Islet of Langerhans (tissue), 1 donor: Measurements from ENCODE around the gene TYSND1.
"Not testable (repeated sequence)": the region's sequence is repeated elsewhere in the genome, so short reads cannot be mapped to it uniquely, and the experiment has no call there.

Source experiments
- FAIRE-seq: peaks from one replicate; lab custom pipeline; 2011; peaks lifted over from hg19 to GRCh38; lab: Jason Lieb, UNC

TYSND1 gene

GRCh38 chr10:70146489-70147258, at the start of gene TYSND1:
TSS of gene TYSND1 (minus strand) at chr10:70146700. CDS start at chr10:70146586, 114 bp downstream.
- peak; percentile 91 for FAIRE-seq

- no peak for FAIRE-seq
These were observed 46.9 kb upstream of the TYSND1 start for GRCh38 chr10:70193391-70193844.

- no peak for FAIRE-seq
These were observed 45.9 kb upstream of the TYSND1 start for GRCh38 chr10:70192326-70192968.

DNA sequence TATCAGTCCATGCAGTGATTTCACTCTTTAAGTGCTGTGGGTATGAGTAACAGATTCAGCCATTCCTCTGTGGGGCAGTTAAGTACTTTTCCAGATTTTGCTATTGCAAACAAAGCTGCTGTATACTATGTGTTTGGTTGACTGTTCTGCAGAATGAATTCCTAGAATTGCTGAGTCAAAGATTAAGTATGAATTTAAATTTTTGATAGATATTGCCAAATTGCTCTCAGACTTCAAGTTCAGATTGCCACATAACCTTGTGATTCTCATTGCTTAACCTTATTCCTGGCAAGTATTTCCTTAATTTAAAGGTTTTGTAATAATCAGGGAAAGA, 45.4 kb upstream of the TYSND1 start:
- FAIRE-seq: no peak

DNA sequence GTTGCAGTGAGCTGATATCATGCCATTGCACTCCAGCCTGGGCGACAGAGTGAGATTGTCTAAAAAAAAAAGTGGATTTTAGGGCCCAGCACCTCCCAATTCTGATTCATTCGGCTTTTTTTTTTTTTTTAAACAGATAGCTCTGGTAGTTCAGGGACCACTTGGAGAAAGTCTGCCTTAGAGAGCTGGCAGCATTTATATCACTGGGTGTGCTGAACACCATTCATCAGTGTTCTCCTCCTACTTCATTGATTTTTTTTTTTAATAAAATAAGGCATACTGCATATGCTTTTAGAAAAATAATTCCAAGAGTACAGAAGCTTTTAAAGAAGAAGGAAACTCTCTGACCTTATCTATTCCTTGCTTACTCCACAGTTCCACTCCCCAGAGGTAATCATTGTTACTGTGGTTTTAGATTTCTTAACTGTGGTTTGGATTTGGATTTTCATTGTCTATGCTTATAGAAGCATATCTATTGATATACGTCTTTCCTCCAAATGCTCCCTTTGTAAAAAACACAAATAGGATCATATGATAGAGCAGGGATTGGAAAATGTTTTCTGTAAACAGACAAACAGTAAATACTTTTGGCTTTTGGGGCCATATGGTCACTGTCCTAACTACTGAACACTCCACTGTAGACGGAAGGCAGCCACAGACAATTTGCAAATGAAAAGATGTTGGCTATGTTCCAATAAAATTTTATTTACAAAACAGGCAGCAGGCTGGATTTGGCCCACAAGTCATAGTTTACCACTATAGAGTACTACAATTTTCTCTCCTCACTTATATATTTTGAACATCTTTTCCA, 44.9 kb upstream of the TYSND1 start:
- no peak for FAIRE-seq

GRCh38 chr10:70190581-70190980, 44.1 kb upstream of the TYSND1 start:
- FAIRE-seq: no peak

DNA sequence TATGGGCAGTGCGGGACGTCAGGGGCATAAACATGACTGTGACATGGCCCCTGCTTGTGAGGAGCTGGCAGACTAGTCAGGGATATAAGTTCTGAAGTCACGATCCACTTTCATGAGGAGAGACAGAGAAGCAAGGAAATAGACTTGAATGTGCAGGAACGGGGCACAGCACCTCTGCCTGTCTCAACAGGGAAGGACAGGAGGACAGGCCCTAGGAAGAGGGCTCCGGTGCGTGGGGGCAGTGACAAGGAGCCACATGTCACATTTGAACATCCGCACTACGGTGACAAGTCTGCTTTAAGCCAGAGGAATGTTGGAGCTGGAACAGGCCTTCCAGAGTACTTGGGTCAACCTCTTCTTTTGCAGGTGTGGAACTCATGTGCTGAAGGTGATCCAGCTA, 43.6 kb upstream of the TYSND1 start:
- FAIRE-seq: no peak

- no peak for FAIRE-seq
These were observed 42.3 kb upstream of the TYSND1 start for GRCh38 chr10:70188768-70189167.

DNA sequence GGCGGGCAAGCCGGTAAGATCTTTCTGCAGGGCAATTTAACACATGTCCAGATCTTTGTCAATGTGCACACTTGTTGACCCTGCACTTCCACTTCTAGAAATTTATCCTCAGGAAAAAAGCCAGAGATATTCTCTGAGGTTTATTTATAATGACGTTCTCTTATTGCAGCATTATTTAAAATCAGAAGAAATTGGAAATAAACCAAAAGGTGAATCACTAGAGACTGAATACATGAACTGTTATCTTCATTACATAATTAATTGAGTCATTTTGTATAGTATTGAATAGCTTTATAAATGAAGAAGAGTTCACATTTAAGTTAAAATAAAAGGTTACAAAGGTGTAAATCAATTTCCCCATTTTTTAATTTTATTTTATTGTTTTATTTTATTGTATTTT, 40.1 kb upstream of the TYSND1 start:
- no peak for FAIRE-seq

GRCh38 chr10:70186090-70186489, 39.6 kb upstream of the TYSND1 start:
- no peak for FAIRE-seq

- FAIRE-seq: no peak
These were observed 36.8 kb upstream of the TYSND1 start for GRCh38 chr10:70183304-70183703.

- not testable (repeated sequence) for FAIRE-seq
These were observed 32.7 kb upstream of the TYSND1 start for GRCh38 chr10:70179209-70179608.

GRCh38 chr10:70178139-70178725, 31.7 kb upstream of the TYSND1 start:
- no peak for FAIRE-seq

- no peak for FAIRE-seq
These were observed 29.9 kb upstream of the TYSND1 start for GRCh38 chr10:70176441-70176840.

GRCh38 chr10:70175516-70175915, 29.0 kb upstream of the TYSND1 start:
- FAIRE-seq: no peak

DNA sequence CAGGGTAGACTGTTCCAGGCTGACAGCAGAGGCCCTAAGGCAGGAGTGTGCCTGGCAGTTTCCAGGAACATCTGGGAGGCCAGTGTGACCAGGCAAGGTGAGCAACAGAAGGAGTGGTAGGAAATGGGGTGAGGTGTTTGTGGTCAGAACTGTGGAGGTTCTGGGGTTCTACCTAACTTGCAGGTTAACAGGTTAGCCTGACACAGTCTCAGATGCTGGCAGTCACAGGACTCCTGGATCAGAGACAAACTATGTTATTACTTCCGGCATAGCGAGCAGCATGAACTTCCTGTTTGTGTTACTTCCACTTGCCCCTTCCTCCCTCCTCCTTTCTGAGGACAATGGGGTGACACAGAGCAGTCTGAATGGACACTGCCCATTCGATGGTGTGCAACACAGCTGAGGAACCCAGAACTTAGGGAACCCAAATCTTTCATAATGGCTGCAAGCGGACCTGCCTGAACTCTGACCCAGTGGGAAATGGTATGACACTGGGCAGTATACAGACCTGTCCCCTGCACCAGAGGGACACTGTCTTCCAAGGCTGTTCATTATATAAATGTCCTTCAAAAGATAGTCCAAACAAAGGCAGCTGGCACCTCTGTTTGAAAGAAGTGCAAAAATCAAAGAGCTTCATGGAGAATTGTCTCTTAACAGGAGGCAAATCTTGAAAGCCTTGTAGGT, 27.7 kb upstream of the TYSND1 start:
- FAIRE-seq: no peak

- no peak for FAIRE-seq
These were observed 23.3 kb upstream of the TYSND1 start for GRCh38 chr10:70169649-70170364.

GRCh38 chr10:70169011-70169410, 22.5 kb upstream of the TYSND1 start:
- no peak for FAIRE-seq

DNA sequence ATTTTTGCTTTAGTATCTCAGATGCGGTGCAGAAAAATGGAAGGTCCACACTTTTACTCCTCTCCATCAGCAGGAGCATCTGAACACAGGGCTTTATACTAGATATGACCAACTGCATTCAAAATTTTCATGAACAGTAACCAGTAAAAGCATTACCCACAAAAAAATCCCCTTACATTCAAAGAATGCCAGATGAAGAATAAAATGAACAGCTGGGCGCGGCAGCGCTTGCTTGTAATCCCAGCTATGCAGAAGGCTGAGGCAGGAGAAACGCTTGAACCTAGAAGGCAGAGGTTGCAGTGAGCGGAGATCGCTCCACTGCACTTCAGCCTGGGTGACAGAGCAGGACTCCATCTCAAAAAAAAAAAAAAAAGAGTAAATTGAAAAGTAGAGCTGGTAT, 20.7 kb upstream of the TYSND1 start:
- FAIRE-seq: no peak

- FAIRE-seq: no peak
These were observed 19.9 kb upstream of the TYSND1 start for GRCh38 chr10:70166394-70166793.

GRCh38 chr10:70164163-70164562, 17.7 kb upstream of the TYSND1 start:
- FAIRE-seq: no peak
